Ishikawa (cell line): Measurements from ENCODE around the gene CFAP92.

Experiments
- CEBPB ChIP-seq: IDR thresholded peaks from 2 replicates; pipeline ENCODE4 v1.6.1; 2012
- EGR1 ChIP-seq: IDR thresholded peaks from 2 replicates; pipeline ENCODE4 v1.6.1; 2012
- EP300 ChIP-seq: IDR thresholded peaks from 2 replicates; pipeline ENCODE4 v1.6.1; 2012; ENCODE audit warnings: borderline replicate concordance
- FOXM1 ChIP-seq: IDR thresholded peaks from 2 replicates; pipeline ENCODE4 v1.6.1; 2012; ENCODE audit warnings: low read depth, borderline replicate concordance
- NFIC ChIP-seq: IDR thresholded peaks from 2 replicates; pipeline ENCODE4 v1.6.1; 2012
- RAD21 ChIP-seq: IDR thresholded peaks from 2 replicates; pipeline ENCODE4 v1.6.1; 2012; ENCODE audit warnings: low read depth
- REST ChIP-seq: IDR thresholded peaks from 2 replicates; pipeline ENCODE4 v1.6.1; 2012; ENCODE audit warnings: low read depth, mild to moderate bottlenecking
- TAF1 ChIP-seq: IDR thresholded peaks from 2 replicates; pipeline ENCODE4 v1.6.1; 2012; ENCODE audit warnings: low read depth, mild to moderate bottlenecking
- YY1 ChIP-seq: IDR thresholded peaks from 2 replicates; pipeline ENCODE4 v1.6.1; 2012; ENCODE audit warnings: low read depth
- ZBTB7A ChIP-seq: IDR thresholded peaks from 2 replicates; pipeline ENCODE4 v1.6.1; 2012; ENCODE audit warnings: low read depth
- TF ChIP-seq, protein P1 (sequence below): IDR thresholded peaks from 2 replicates; pipeline ENCODE4 v1.6.1; 2012
- TF ChIP-seq, protein P2 (sequence below): IDR thresholded peaks from 2 replicates; pipeline ENCODE4 v1.6.1; 2012

DNA sequence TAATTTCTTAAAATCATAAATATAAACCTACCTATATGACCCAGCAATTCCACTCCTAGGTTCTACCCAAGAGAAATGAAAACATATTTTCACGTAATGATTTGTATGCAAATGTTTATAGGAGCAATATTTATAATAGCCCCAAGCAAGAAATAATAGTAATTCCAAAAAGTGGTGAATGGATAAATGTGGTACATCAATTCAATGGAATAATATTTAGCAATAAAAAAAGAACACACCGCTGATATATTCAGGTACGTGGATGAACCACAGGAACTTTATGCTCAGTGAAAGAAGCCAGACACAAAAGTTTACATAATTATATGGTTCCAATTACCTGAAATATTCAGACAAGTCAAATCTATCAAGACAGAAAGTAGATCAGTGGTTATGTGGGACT is 64.5 kb downstream of the CFAP92 start:
- TF ChIP-seq ZBTB7A, result no peak
- no peak for TF ChIP-seq NFIC
- TF ChIP-seq, protein P1, sequence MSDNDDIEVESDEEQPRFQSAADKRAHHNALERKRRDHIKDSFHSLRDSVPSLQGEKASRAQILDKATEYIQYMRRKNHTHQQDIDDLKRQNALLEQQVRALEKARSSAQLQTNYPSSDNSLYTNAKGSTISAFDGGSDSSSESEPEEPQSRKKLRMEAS, result no peak
- TF ChIP-seq REST, result no peak
- TF ChIP-seq RAD21, result no peak
- TF ChIP-seq FOXM1, result no peak
- no peak for TF ChIP-seq YY1
- no peak for TF ChIP-seq EP300
- TF ChIP-seq, protein P2, sequence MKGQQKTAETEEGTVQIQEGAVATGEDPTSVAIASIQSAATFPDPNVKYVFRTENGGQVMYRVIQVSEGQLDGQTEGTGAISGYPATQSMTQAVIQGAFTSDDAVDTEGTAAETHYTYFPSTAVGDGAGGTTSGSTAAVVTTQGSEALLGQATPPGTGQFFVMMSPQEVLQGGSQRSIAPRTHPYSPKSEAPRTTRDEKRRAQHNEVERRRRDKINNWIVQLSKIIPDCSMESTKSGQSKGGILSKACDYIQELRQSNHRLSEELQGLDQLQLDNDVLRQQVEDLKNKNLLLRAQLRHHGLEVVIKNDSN, result no peak
- no peak for TF ChIP-seq TAF1
- TF ChIP-seq EGR1, result no peak
- no peak for TF ChIP-seq CEBPB
